Measurements from ENCODE around the gene TXNDC15.

The TXNDC15 gene

GRCh38 chr5:134932508-134932907, 58.3 kb downstream of the TXNDC15 start:
- no peaks in the 10 kb centered on the region for H3K27me3 ChIP-seq (ENCODE audit: low read depth, low read length)
- no peak overlapping the region for H3K27ac ChIP-seq (ENCODE audit: low read length)
- no peaks in the 10 kb centered on the region for H3K9me3 ChIP-seq (ENCODE audit: insufficient read depth, low read length)
- no peaks in the 10 kb centered on the region for H4K20me1 ChIP-seq (ENCODE audit: insufficient read depth, low read length)
- H2AFZ ChIP-seq (ENCODE audit: low read depth, low read length) = no peak overlapping the region
- no peak for TF ChIP-seq EZH2phosphoT487 (IDR thresholded peaks at IDR 0.05; ENCODE audit: low read depth)
- no peak for TF ChIP-seq CTCF (IDR thresholded peaks at IDR 0.05; ENCODE audit: low read depth, low read length)
- peaks cover 3% of the 10 kb centered on the region for H3K36me3 ChIP-seq (replicated peaks; ENCODE audit: low read depth, low read length)
- 0 out of 2 replicates have a peak, but pooled peaks cover 4% of the 10 kb centered on the region for H3K4me1 ChIP-seq (ENCODE audit: low read length)
- H3K4me3 ChIP-seq (ENCODE audit: low read length) = no peak overlapping the region
- no peak overlapping the region for H3K9ac ChIP-seq (ENCODE audit: low read length)
- no peak overlapping the region for H3K4me2 ChIP-seq (ENCODE audit: low read length)
- H3K79me2 ChIP-seq (ENCODE audit: low read length) = no peaks in the 10 kb centered on the region

- 0 out of 2 replicates have a peak, but pooled peaks cover 4% of the 10 kb centered on the region for H3K4me1 ChIP-seq (ENCODE audit: low read length)
- H3K79me2 ChIP-seq (ENCODE audit: low read length) = no peaks in the 10 kb centered on the region
- no peak overlapping the region for H3K27ac ChIP-seq (ENCODE audit: low read length)
- H3K4me3 ChIP-seq (ENCODE audit: low read length) = no peak overlapping the region
- H3K4me2 ChIP-seq (ENCODE audit: low read length) = no peak overlapping the region
- H3K9ac ChIP-seq (ENCODE audit: low read length) = no peak overlapping the region
- no peaks in the 10 kb centered on the region for H4K20me1 ChIP-seq (ENCODE audit: insufficient read depth, low read length)
- no peaks in the 10 kb centered on the region for H3K27me3 ChIP-seq (ENCODE audit: low read depth, low read length)
- H3K36me3 ChIP-seq (replicated peaks; ENCODE audit: low read depth, low read length) = peaks cover 3% of the 10 kb centered on the region
- no peak for TF ChIP-seq CTCF (IDR thresholded peaks at IDR 0.05; ENCODE audit: low read depth, low read length)
- no peak for TF ChIP-seq EZH2phosphoT487 (IDR thresholded peaks at IDR 0.05; ENCODE audit: low read depth)
- no peak overlapping the region for H2AFZ ChIP-seq (ENCODE audit: low read depth, low read length)
- H3K9me3 ChIP-seq (ENCODE audit: insufficient read depth, low read length) = no peaks in the 10 kb centered on the region
Observed at GRCh38 chr5:134934202-134934601, 60.0 kb downstream of the TXNDC15 start.

- Histone ChIP-seq H3K4me3 (ENCODE audit: low read length) (no peak overlapping the region), H4K20me1 (ENCODE audit: insufficient read depth, low read length) (no peaks in the 10 kb centered on the region), H2AFZ (ENCODE audit: low read depth, low read length) (no peak overlapping the region), H3K27ac (ENCODE audit: low read length) (no peak overlapping the region), H3K36me3 (replicated peaks; ENCODE audit: low read depth, low read length) (peaks cover 3% of the 10 kb centered on the region), H3K27me3 (ENCODE audit: low read depth, low read length) (no peaks in the 10 kb centered on the region), H3K4me1 (ENCODE audit: low read length) (0 out of 2 replicates have a peak, but pooled peaks cover 4% of the 10 kb centered on the region), H3K9me3 (ENCODE audit: insufficient read depth, low read length) (no peaks in the 10 kb centered on the region), H3K9ac (ENCODE audit: low read length) (no peak overlapping the region), H3K4me2 (ENCODE audit: low read length) (no peak overlapping the region), H3K79me2 (ENCODE audit: low read length) (no peaks in the 10 kb centered on the region)
- TF ChIP-seq CTCF (IDR thresholded peaks at IDR 0.05; ENCODE audit: low read depth, low read length) (no peak), EZH2phosphoT487 (IDR thresholded peaks at IDR 0.05; ENCODE audit: low read depth) (no peak)
Observed at GRCh38 chr5:134935711-134936602, 61.8 kb downstream of the TXNDC15 start.

GRCh38 chr5:134937526-134937925, 63.4 kb downstream of the TXNDC15 start:
- 0 out of 2 replicates have a peak, but pooled peaks cover 4% of the 10 kb centered on the region for H3K4me1 ChIP-seq (ENCODE audit: low read length)
- H2AFZ ChIP-seq (ENCODE audit: low read depth, low read length) = no peak overlapping the region
- TF ChIP-seq CTCF (IDR thresholded peaks at IDR 0.05; ENCODE audit: low read depth, low read length) = no peak
- no peak for TF ChIP-seq EZH2phosphoT487 (IDR thresholded peaks at IDR 0.05; ENCODE audit: low read depth)
- H3K9ac ChIP-seq (ENCODE audit: low read length) = no peak overlapping the region
- no peaks in the 10 kb centered on the region for H4K20me1 ChIP-seq (ENCODE audit: insufficient read depth, low read length)
- no peaks in the 10 kb centered on the region for H3K9me3 ChIP-seq (ENCODE audit: insufficient read depth, low read length)
- H3K4me3 ChIP-seq (ENCODE audit: low read length) = no peak overlapping the region
- no peak overlapping the region for H3K4me2 ChIP-seq (ENCODE audit: low read length)
- no peaks in the 10 kb centered on the region for H3K36me3 ChIP-seq (replicated peaks; ENCODE audit: low read depth, low read length)
- H3K27ac ChIP-seq (ENCODE audit: low read length) = no peak overlapping the region
- H3K79me2 ChIP-seq (ENCODE audit: low read length) = no peaks in the 10 kb centered on the region
- no peaks in the 10 kb centered on the region for H3K27me3 ChIP-seq (ENCODE audit: low read depth, low read length)
